HepG2 (cell line): ENCODE measurements around the gene ACSS1. TPM values are rescaled to one million over a fixed set of nuclear protein-coding genes. Genes with fewer than 3 reads are reported as not detected.

ENCODE experiments used
- ATAD3A ChIP-seq: sonication (generic); formaldehyde crosslinking; IDR thresholded peaks from 2 replicates; pipeline ENCODE4 v1.4.0; 2020; ENCODE audit warnings: missing genetic modification reagents
- BRD4 ChIP-seq: sonication (generic); formaldehyde crosslinking; IDR thresholded peaks from 2 replicates; pipeline ENCODE4 v1.4.0; 2020; ENCODE audit warnings: missing genetic modification reagents
- JUNB ChIP-seq: sonication (generic); formaldehyde crosslinking; IDR thresholded peaks from 2 replicates; pipeline ENCODE4 v1.8.0; 2022; ENCODE audit warnings: missing genetic modification reagents, mild to moderate bottlenecking, borderline replicate concordance
- RXRB ChIP-seq: IDR thresholded peaks from 2 replicates; pipeline ENCODE4 v1.6.1; 2016; ENCODE audit warnings: borderline replicate concordance, missing genetic modification reagents, missing compliant biosample characterization
- SAP130 ChIP-seq: IDR thresholded peaks from 2 replicates; pipeline ENCODE4 v1.6.1; 2016; ENCODE audit warnings: low read depth
- SIN3B ChIP-seq: fragments of 150-350 bp; IDR thresholded peaks from 2 replicates; pipeline ENCODE4 v1.6.1; 2014; ENCODE audit warnings: low read length
- SKI ChIP-seq: fragments of 450-650 bp; IDR thresholded peaks from one replicate; pipeline ENCODE4 v1.6.1; 2018; ENCODE audit warnings: mild to moderate bottlenecking; ENCODE audit not compliant: partially characterized antibody
- TEAD2 ChIP-seq: sonication (generic); formaldehyde crosslinking; IDR thresholded peaks from 2 replicates; pipeline ENCODE4 v1.9.0; 2021; ENCODE audit warnings: missing genetic modification reagents
- TMF1 ChIP-seq: sonication (generic); formaldehyde crosslinking; IDR thresholded peaks from 2 replicates; pipeline ENCODE4 v1.8.1; 2022; ENCODE audit warnings: low read depth, missing genetic modification reagents
- XRCC5 ChIP-seq: fragments of 200-400 bp; formaldehyde crosslinking; optimal IDR thresholded peaks from 2 replicates; pipeline ENCODE3; 2017; ENCODE audit warnings: mild to moderate bottlenecking, low read length
- ZNF446 ChIP-seq: sonication (generic); formaldehyde crosslinking; IDR thresholded peaks from 2 replicates; pipeline ENCODE4 v1.5.0; 2020; ENCODE audit warnings: mild to moderate bottlenecking, missing genetic modification reagents
- ZNF556 ChIP-seq: sonication (generic); formaldehyde crosslinking; IDR thresholded peaks from 2 replicates; pipeline ENCODE4 v1.4.0; 2020; ENCODE audit warnings: mild to moderate bottlenecking, missing genetic modification reagents, borderline replicate concordance
- ZNF766 ChIP-seq: sonication (generic); formaldehyde crosslinking; IDR thresholded peaks from 2 replicates; pipeline ENCODE4 v1.5.0; 2020; ENCODE audit warnings: missing genetic modification reagents, borderline replicate concordance
- ZSCAN21 ChIP-seq: sonication (generic); formaldehyde crosslinking; IDR thresholded peaks from 2 replicates; pipeline ENCODE4 v1.8.0; 2022; ENCODE audit warnings: mild to moderate bottlenecking, missing genetic modification reagents, moderate library complexity, borderline replicate concordance
- polyA plus RNA-seq, 8 experiments: library from polyadenylated mRNA; depleted of rRNA in 3 of 8; stranded (reverse) in 7 of 8; unstranded in 1 of 8; fragments of >200 nt; fragmentation: Illumina TruSeq in 4 of 8; extraction: Trizol in 4 of 8; gene quantifications; 2 replicates each; pipeline versions ENCODE4 v1.2.1 to v1.2.3, GENCODE V29; 2011 to 2016; ENCODE audit warnings: low read depth in 4 of 8, missing spikeins in 1 of 8, mixed read lengths in 1 of 8; ENCODE audit not compliant: insufficient read depth in 1 of 8
- total RNA-seq, 5 experiments: library from RNA; depleted of rRNA; stranded (reverse); fragments of >200 nt; fragmentation: Illumina TruSeq; extraction: Trizol; gene quantifications; 2 replicates each; pipeline ENCODE4 v1.2.3, GENCODE V29; 2016; ENCODE audit warnings: low read depth in 1 of 5
- TF ChIP-seq, protein P1 (sequence below): sonication (generic); formaldehyde crosslinking; IDR thresholded peaks from 2 replicates; pipeline ENCODE4 v1.4.0; 2020; ENCODE audit warnings: mild to moderate bottlenecking, missing genetic modification reagents
- TF ChIP-seq, protein P2 (sequence below): sonication (generic); formaldehyde crosslinking; conservative IDR thresholded peaks from 2 replicates; pipeline ENCODE4 v1.4.0; 2020; ENCODE audit warnings: mild to moderate bottlenecking, missing genetic modification reagents, moderate library complexity
- TF ChIP-seq, protein P3 (sequence below): sonication (generic); formaldehyde crosslinking; IDR thresholded peaks from 2 replicates; pipeline ENCODE4 v1.5.1; 2020; ENCODE audit warnings: mild to moderate bottlenecking, missing genetic modification reagents, borderline replicate concordance
- TF ChIP-seq, protein P4 (sequence below): sonication (generic); formaldehyde crosslinking; IDR thresholded peaks from 2 replicates; pipeline ENCODE4 v1.5.1; 2020; ENCODE audit warnings: missing genetic modification reagents, mild to moderate bottlenecking, borderline replicate concordance

The ACSS1 gene
- total and polyA plus RNA-seq, 2 of the 13 experiments (the other 11 are each of a cell fraction or from before 2014, with no cell fraction given): 15.2 to 41.6 TPM

DNA sequence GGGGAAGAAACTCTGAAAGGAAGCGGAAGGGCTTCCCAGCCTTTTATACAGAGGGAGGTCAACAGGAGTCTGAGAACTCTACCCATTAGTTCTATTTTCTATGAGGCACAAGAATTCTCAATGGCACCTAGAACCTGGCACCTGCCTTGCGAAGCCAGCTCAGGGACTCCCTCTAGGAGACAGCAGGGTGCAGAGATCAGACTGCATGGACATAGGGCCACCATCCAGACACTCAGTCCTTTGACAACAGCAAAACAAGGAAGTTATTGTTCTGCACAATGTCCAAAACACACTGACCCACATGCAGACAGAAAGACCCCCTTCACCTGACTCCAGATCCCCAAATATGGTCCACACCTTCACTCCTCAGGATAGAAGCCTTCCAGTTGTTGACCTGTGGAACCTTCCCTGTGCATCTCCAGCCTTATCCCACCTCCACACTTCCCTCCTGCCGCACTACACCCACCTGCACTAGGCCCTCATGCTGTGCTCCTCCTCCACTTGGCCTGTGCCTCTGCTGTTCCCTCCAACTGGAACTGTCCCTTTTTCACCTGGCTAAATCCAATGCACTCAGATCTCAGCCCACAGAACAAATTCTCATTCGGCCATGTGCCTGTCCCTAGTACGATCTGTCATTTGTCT is 27.8 kb downstream of the ACSS1 start (continued):
- peak; percentile 24 for TF ChIP-seq XRCC5
- TF ChIP-seq, protein P1, sequence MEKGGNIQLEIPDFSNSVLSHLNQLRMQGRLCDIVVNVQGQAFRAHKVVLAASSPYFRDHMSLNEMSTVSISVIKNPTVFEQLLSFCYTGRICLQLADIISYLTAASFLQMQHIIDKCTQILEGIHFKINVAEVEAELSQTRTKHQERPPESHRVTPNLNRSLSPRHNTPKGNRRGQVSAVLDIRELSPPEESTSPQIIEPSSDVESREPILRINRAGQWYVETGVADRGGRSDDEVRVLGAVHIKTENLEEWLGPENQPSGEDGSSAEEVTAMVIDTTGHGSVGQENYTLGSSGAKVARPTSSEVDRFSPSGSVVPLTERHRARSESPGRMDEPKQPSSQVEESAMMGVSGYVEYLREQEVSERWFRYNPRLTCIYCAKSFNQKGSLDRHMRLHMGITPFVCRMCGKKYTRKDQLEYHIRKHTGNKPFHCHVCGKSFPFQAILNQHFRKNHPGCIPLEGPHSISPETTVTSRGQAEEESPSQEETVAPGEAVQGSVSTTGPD: no peak
- TF ChIP-seq ZNF766 (CRISPR knock-in tag): no peak
- no peak for TF ChIP-seq ATAD3A (CRISPR knock-in tag)
- peak; percentile 39; the same call in 1 of the 2 replicates for TF ChIP-seq RXRB (CRISPR knock-in tag)
- TF ChIP-seq ZSCAN21 (CRISPR knock-in tag): no peak; the same call in 1 of the 2 replicates
- TF ChIP-seq BRD4: no peak
- no peak for TF ChIP-seq TEAD2 (CRISPR knock-in tag)
- TF ChIP-seq, protein P2, sequence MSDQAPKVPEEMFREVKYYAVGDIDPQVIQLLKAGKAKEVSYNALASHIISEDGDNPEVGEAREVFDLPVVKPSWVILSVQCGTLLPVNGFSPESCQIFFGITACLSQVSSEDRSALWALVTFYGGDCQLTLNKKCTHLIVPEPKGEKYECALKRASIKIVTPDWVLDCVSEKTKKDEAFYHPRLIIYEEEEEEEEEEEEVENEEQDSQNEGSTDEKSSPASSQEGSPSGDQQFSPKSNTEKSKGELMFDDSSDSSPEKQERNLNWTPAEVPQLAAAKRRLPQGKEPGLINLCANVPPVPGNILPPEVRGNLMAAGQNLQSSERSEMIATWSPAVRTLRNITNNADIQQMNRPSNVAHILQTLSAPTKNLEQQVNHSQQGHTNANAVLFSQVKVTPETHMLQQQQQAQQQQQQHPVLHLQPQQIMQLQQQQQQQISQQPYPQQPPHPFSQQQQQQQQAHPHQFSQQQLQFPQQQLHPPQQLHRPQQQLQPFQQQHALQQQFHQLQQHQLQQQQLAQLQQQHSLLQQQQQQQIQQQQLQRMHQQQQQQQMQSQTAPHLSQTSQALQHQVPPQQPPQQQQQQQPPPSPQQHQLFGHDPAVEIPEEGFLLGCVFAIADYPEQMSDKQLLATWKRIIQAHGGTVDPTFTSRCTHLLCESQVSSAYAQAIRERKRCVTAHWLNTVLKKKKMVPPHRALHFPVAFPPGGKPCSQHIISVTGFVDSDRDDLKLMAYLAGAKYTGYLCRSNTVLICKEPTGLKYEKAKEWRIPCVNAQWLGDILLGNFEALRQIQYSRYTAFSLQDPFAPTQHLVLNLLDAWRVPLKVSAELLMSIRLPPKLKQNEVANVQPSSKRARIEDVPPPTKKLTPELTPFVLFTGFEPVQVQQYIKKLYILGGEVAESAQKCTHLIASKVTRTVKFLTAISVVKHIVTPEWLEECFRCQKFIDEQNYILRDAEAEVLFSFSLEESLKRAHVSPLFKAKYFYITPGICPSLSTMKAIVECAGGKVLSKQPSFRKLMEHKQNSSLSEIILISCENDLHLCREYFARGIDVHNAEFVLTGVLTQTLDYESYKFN (CRISPR knock-in tag): no peak
- TF ChIP-seq, protein P3, sequence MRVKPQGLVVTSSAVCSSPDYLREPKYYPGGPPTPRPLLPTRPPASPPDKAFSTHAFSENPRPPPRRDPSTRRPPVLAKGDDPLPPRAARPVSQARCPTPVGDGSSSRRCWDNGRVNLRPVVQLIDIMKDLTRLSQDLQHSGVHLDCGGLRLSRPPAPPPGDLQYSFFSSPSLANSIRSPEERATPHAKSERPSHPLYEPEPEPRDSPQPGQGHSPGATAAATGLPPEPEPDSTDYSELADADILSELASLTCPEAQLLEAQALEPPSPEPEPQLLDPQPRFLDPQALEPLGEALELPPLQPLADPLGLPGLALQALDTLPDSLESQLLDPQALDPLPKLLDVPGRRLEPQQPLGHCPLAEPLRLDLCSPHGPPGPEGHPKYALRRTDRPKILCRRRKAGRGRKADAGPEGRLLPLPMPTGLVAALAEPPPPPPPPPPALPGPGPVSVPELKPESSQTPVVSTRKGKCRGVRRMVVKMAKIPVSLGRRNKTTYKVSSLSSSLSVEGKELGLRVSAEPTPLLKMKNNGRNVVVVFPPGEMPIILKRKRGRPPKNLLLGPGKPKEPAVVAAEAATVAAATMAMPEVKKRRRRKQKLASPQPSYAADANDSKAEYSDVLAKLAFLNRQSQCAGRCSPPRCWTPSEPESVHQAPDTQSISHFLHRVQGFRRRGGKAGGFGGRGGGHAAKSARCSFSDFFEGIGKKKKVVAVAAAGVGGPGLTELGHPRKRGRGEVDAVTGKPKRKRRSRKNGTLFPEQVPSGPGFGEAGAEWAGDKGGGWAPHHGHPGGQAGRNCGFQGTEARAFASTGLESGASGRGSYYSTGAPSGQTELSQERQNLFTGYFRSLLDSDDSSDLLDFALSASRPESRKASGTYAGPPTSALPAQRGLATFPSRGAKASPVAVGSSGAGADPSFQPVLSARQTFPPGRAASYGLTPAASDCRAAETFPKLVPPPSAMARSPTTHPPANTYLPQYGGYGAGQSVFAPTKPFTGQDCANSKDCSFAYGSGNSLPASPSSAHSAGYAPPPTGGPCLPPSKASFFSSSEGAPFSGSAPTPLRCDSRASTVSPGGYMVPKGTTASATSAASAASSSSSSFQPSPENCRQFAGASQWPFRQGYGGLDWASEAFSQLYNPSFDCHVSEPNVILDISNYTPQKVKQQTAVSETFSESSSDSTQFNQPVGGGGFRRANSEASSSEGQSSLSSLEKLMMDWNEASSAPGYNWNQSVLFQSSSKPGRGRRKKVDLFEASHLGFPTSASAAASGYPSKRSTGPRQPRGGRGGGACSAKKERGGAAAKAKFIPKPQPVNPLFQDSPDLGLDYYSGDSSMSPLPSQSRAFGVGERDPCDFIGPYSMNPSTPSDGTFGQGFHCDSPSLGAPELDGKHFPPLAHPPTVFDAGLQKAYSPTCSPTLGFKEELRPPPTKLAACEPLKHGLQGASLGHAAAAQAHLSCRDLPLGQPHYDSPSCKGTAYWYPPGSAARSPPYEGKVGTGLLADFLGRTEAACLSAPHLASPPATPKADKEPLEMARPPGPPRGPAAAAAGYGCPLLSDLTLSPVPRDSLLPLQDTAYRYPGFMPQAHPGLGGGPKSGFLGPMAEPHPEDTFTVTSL (CRISPR knock-in tag): no peak
- TF ChIP-seq SAP130 (CRISPR knock-in tag): peak; percentile 69; the same call in 1 of the 2 replicates
- TF ChIP-seq TMF1 (CRISPR knock-in tag): no peak
- TF ChIP-seq JUNB (CRISPR knock-in tag): no peak
- no peak for TF ChIP-seq SIN3B
- no peak for TF ChIP-seq ZNF556
- TF ChIP-seq SKI: no peak
- no peak for TF ChIP-seq ZNF446 (CRISPR knock-in tag)
- TF ChIP-seq, protein P4, sequence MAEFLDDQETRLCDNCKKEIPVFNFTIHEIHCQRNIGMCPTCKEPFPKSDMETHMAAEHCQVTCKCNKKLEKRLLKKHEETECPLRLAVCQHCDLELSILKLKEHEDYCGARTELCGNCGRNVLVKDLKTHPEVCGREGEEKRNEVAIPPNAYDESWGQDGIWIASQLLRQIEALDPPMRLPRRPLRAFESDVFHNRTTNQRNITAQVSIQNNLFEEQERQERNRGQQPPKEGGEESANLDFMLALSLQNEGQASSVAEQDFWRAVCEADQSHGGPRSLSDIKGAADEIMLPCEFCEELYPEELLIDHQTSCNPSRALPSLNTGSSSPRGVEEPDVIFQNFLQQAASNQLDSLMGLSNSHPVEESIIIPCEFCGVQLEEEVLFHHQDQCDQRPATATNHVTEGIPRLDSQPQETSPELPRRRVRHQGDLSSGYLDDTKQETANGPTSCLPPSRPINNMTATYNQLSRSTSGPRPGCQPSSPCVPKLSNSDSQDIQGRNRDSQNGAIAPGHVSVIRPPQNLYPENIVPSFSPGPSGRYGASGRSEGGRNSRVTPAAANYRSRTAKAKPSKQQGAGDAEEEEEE (CRISPR knock-in tag): no peak
